IMR-90 (cell line): ENCODE results near the gene ETV7. TPM values are rescaled to one million over a fixed set of nuclear protein-coding genes. Genes with fewer than 3 reads are reported as not detected.

Source experiments
- ATAC-seq: fragments of 200-7000 bp; cut with Tn5 transposase; 2 replicates; pipeline ENCODE4 v1.9.1; 2020; ENCODE audit warnings: low read depth, mild to moderate bottlenecking, moderate library complexity
- BruUV-seq: library from RNA; stranded (reverse); fragments of 400-500 nt; replicated peaks from 2 replicates; lab custom pipeline; 2021; lab: Mats Ljungman, UMichigan
- CTCF ChIA-PET: fragments of 300-600 bp; formaldehyde crosslinking; extraction: SDS; loops from one replicate; lab custom pipeline; 2021; ENCODE audit warnings: antibody characterized with exemption; lab: Yijun Ruan, JAX
- POLR2A ChIA-PET: fragments of 300-600 bp; sonication (Branson Sonifier 250); formaldehyde crosslinking; loops from one replicate; lab custom pipeline; 2022; ENCODE audit warnings: antibody characterized with exemption; ENCODE audit not compliant: unreplicated experiment; lab: Charles Lee
- DNase-seq: peaks from one replicate; pipeline ENCODE4 v3.0.0; 2013
- H2AFZ ChIP-seq: replicated peaks from 2 replicates; pipeline ENCODE3; 2013; ENCODE audit warnings: low read length, mild to moderate bottlenecking; ENCODE audit not compliant: poor library complexity
- H2AK5ac ChIP-seq: 2 replicates; pipeline ENCODE4 v1.6.1; 2013; ENCODE audit warnings: low read depth, low read length, inconsistent platforms
- H2AK9ac ChIP-seq: replicated peaks from 2 replicates; pipeline ENCODE3; 2013; ENCODE audit warnings: mild to moderate bottlenecking, low read depth, low read length, moderate library complexity; ENCODE audit not compliant: poor library complexity
- H2BK120ac ChIP-seq: 2 replicates; pipeline ENCODE4 v1.6.1; 2013; ENCODE audit warnings: low read depth, low read length, inconsistent platforms
- H2BK15ac ChIP-seq: 3 replicates; pipeline ENCODE4 v1.6.1; 2013; ENCODE audit warnings: low read depth, low read length, inconsistent platforms
- H2BK20ac ChIP-seq: 2 replicates; pipeline ENCODE4 v1.6.1; 2013; ENCODE audit warnings: low read depth, mild to moderate bottlenecking, inconsistent platforms, low read length, moderate library complexity
- H2BK5ac ChIP-seq: 2 replicates; pipeline ENCODE4 v1.6.1; 2013; ENCODE audit warnings: mild to moderate bottlenecking, low read depth, low read length, inconsistent platforms; ENCODE audit not compliant: poor library complexity, severe bottlenecking
- H3K14ac ChIP-seq: replicated peaks from 2 replicates; pipeline ENCODE4 v1.6.1; 2013; ENCODE audit warnings: low read depth, low read length, inconsistent platforms
- H3K18ac ChIP-seq: 2 replicates; pipeline ENCODE4 v1.6.1; 2013; ENCODE audit warnings: low read depth, low read length, control low read depth
- H3K23ac ChIP-seq: 2 replicates; pipeline ENCODE4 v1.6.1; 2013; ENCODE audit warnings: low read depth, low read length, inconsistent platforms
- H3K27ac ChIP-seq: 2 replicates; pipeline ENCODE4 v1.5.1; 2013; ENCODE audit warnings: mild to moderate bottlenecking, control low read depth, low read length; ENCODE audit not compliant: insufficient read depth
- H3K27me3 ChIP-seq: 2 replicates; pipeline ENCODE4 v1.6.1; 2013; ENCODE audit warnings: low read length; ENCODE audit not compliant: control insufficient read depth, insufficient read depth
- H3K36me3 ChIP-seq: 2 replicates; pipeline ENCODE4 v1.6.1; 2013; ENCODE audit warnings: low read length, mixed read lengths; ENCODE audit not compliant: control insufficient read depth, insufficient read depth
- H3K4ac ChIP-seq: 2 replicates; pipeline ENCODE4 v1.6.1; 2013; ENCODE audit warnings: low read depth, low read length, inconsistent platforms
- H3K4me1 ChIP-seq: 2 replicates; pipeline ENCODE4 v1.6.1; 2013; ENCODE audit warnings: low read length, mixed read lengths; ENCODE audit not compliant: control insufficient read depth, insufficient read depth
- H3K4me2 ChIP-seq: 2 replicates; pipeline ENCODE4 v1.6.1; 2013; ENCODE audit warnings: low read depth, mild to moderate bottlenecking, control low read depth, low read length, moderate library complexity
- H3K4me3 ChIP-seq: 2 replicates; pipeline ENCODE4 v1.5.1; 2013; ENCODE audit warnings: low read depth, mild to moderate bottlenecking, control low read depth, low read length, moderate library complexity; ENCODE audit not compliant: insufficient read depth
- H3K56ac ChIP-seq: 2 replicates; pipeline ENCODE4 v1.6.1; 2013; ENCODE audit warnings: low read length, inconsistent platforms; ENCODE audit not compliant: insufficient read depth; ENCODE audit errors: extremely low read depth
- H3K79me1 ChIP-seq, 2 experiments: 2 replicates each; pipeline ENCODE4 v1.6.1; 2013; ENCODE audit warnings: low read length in 2 of 2, inconsistent platforms in 1 of 2, low read depth in 1 of 2
- H3K9ac ChIP-seq: 2 replicates; pipeline ENCODE4 v1.6.1; 2013; ENCODE audit warnings: low read depth, low read length, control low read depth
- H3K9me1 ChIP-seq: 2 replicates; pipeline ENCODE4 v1.6.1; 2013; ENCODE audit warnings: low read length, inconsistent platforms; ENCODE audit not compliant: insufficient read depth
- H3K9me3 ChIP-seq: 2 replicates; pipeline ENCODE4 v1.6.1; 2013; ENCODE audit warnings: low read length; ENCODE audit not compliant: control insufficient read depth, insufficient read depth
- H4K20me1 ChIP-seq: 2 replicates; pipeline ENCODE4 v1.6.1; 2013; ENCODE audit warnings: low read length, inconsistent platforms; ENCODE audit not compliant: insufficient read depth
- H4K5ac ChIP-seq: 2 replicates; pipeline ENCODE4 v1.6.1; 2013; ENCODE audit warnings: mild to moderate bottlenecking, low read depth, low read length, control low read depth
- H4K8ac ChIP-seq, 2 experiments: 2 replicates each; pipeline ENCODE4 v1.6.1; 2013; ENCODE audit warnings: low read depth in 2 of 2, low read length in 2 of 2, control low read depth in 1 of 2, inconsistent platforms in 1 of 2
- H4K91ac ChIP-seq: 2 replicates; pipeline ENCODE4 v1.6.1; 2013; ENCODE audit warnings: low read depth, low read length, inconsistent platforms; ENCODE audit not compliant: insufficient read depth
- ELK1 ChIP-seq: fragments of 150-350 bp; IDR thresholded peaks from 2 replicates; pipeline ENCODE4 v1.6.1; 2016; ENCODE audit warnings: low read depth, mild to moderate bottlenecking, low read length, moderate library complexity, borderline replicate concordance
- MAZ ChIP-seq: IDR thresholded peaks from 2 replicates; pipeline ENCODE4 v1.6.1; 2012; ENCODE audit warnings: low read depth, mild to moderate bottlenecking, low read length, improper control_type of control experiment, moderate library complexity, borderline replicate concordance
- NFE2L2 ChIP-seq: fragments of 150-350 bp; IDR thresholded peaks from 2 replicates; pipeline ENCODE4 v1.6.1; 2016; ENCODE audit warnings: low read depth, mild to moderate bottlenecking, low read length
- USF2 ChIP-seq: fragments of 150-350 bp; IDR thresholded peaks from 2 replicates; pipeline ENCODE4 v1.6.1; 2017; ENCODE audit warnings: mild to moderate bottlenecking, antibody characterized with exemption, low read length, low read depth
- WGBS, 2 experiments: methylation state at CpG; one replicate each; pipeline versions ENCODE4 v1.1.5 to v1.1.7; 2013; ENCODE audit warnings: missing lambda C conversion rate in 2 of 2; ENCODE audit not compliant: insufficient read length in 1 of 2; ENCODE audit errors: extremely low coverage in 2 of 2; 5-methylcytosine and 5-hydroxymethylcytosine counted together
- dilution Hi-C: fragments of 300-500 bp; cut with HindIII; formaldehyde crosslinking; loops from one replicate; pipeline ENCODE4 v1.14.3; 2018; ENCODE audit warnings: low sequenced_read_pairs; ENCODE audit not compliant: unreplicated experiment
- in situ Hi-C: fragments of 300-500 bp; cut with MboI; formaldehyde crosslinking; loops from 3 replicates; pipeline ENCODE4 v1.14.3; 2019; ENCODE audit warnings: low sequenced_read_pairs, inconsistent platforms, mixed read lengths
- intact Hi-C: fragments of 100-400 bp; cut with micrococcal nuclease; formaldehyde crosslinking; loops from 2 replicates; pipeline ENCODE4 v1.10.0; 2022
- polyA plus RNA-seq, 3 experiments: library from polyadenylated mRNA; depleted of rRNA; stranded (reverse); fragments of >200 nt; gene quantifications; 2 replicates each; pipeline ENCODE4 v1.2.3, GENCODE V29; 2012; ENCODE audit warnings: low replicate concordance in 1 of 3
- total RNA-seq: library from RNA; depleted of rRNA; stranded (reverse); fragments of >200 nt; gene quantifications from 2 replicates; pipeline ENCODE4 v1.2.3, GENCODE V29; 2012

The ETV7 gene
- total and polyA plus RNA-seq, 2 of the 4 experiments (the other 2 are of a cell fraction) = 0.17 to 0.18 TPM

GRCh38 chr6:36319436-36319762 lies 68.1 kb downstream of the ETV7 start:
- in situ Hi-C loops (no loop called here), dilution Hi-C loops (no loop called here), intact Hi-C loops (no loop called here)
- no peak for TF ChIP-seq NFE2L2
- TF ChIP-seq MAZ = no peak
- no peak for TF ChIP-seq USF2
- no peak for TF ChIP-seq ELK1
- no peak overlapping the region for H2BK20ac ChIP-seq
- H2AK5ac ChIP-seq = no peak overlapping the region
- no TSS peak for BruUV-seq
- no peak for ATAC-seq
- WGBS, 2 experiments = 100% methylated on average over 1 of the region's 9 CpGs; no CpG with 5 or more reads in 1 of the 2 experiments
- H3K23ac ChIP-seq = no peak overlapping the region
- no peaks in the 10 kb centered on the region for H3K36me3 ChIP-seq
- no peak overlapping the region for H3K4me2 ChIP-seq
- no peak overlapping the region for H3K56ac ChIP-seq
- no peaks in the 10 kb centered on the region for H3K9me1 ChIP-seq
- no peak overlapping the region for H3K14ac ChIP-seq
- no peak overlapping the region for H3K27ac ChIP-seq
- H3K18ac ChIP-seq = no peak overlapping the region
- no peak overlapping the region for H2BK5ac ChIP-seq
- no peak for DNase-seq
- H3K9ac ChIP-seq = no peak overlapping the region
- H4K8ac ChIP-seq = no peak overlapping the region
- no peaks in the 10 kb centered on the region for H3K9me3 ChIP-seq
- no peak overlapping the region for H4K5ac ChIP-seq
- H3K4ac ChIP-seq = no peak overlapping the region
- H4K20me1 ChIP-seq = no peaks in the 10 kb centered on the region; the same call in 1 of the 2 replicates
- no peak overlapping the region for H2AK9ac ChIP-seq
- no peak overlapping the region for H3K4me3 ChIP-seq
- no peaks in the 10 kb centered on the region for H3K4me1 ChIP-seq
- peaks cover 68% of the 10 kb centered on the region for H3K27me3 ChIP-seq
- H4K91ac ChIP-seq = no peak overlapping the region
- no peaks in the 10 kb centered on the region for H3K79me1 ChIP-seq
- POLR2A ChIA-PET = no interaction called here
- H2AFZ ChIP-seq = no peak overlapping the region
- H2BK120ac ChIP-seq = no peak overlapping the region
- H2BK15ac ChIP-seq = no peak overlapping the region
- CTCF ChIA-PET = no interaction called here
